DOHH2 (cell line): ENCODE measurements around the gene CARMIL1.
A peak's percentile ranks its signal among the peaks of the same experiment; 100 is the strongest.

Experiments
- H3F3A ChIP-seq: fragments of 200-600 bp; sonication (generic), shearing (Covaris generic); 2 replicates; pipeline ENCODE4 v1.6.0; 2016; ENCODE audit warnings: antibody characterized with exemption, mild to moderate bottlenecking; ENCODE audit not compliant: control insufficient read depth, insufficient read depth
- H3K27ac ChIP-seq: fragments of 200-600 bp; sonication (generic); 2 replicates; pipeline ENCODE4 v1.5.1; 2014; ENCODE audit warnings: low read depth, mild to moderate bottlenecking, low read length, moderate library complexity
- H3K27me3 ChIP-seq: fragments of 200-600 bp; sonication (generic); 2 replicates; pipeline ENCODE4 v1.6.1; 2014; ENCODE audit warnings: mild to moderate bottlenecking, low read length, mixed read lengths; ENCODE audit not compliant: control insufficient read depth
- H3K36me3 ChIP-seq: fragments of 200-600 bp; sonication (generic); 2 replicates; pipeline ENCODE4 v1.6.1; 2014; ENCODE audit warnings: mild to moderate bottlenecking, low read length, moderate library complexity, mixed read lengths; ENCODE audit not compliant: control insufficient read depth
- H3K4me1 ChIP-seq: fragments of 200-600 bp; sonication (generic); 2 replicates; pipeline ENCODE4 v1.6.1; 2014; ENCODE audit warnings: mild to moderate bottlenecking, low read length, mixed read lengths; ENCODE audit not compliant: control insufficient read depth
- H3K4me2 ChIP-seq: fragments of 200-600 bp; sonication (generic); 2 replicates; pipeline ENCODE4 v1.6.0; 2014; ENCODE audit warnings: mild to moderate bottlenecking, low read length, moderate library complexity
- H3K4me3 ChIP-seq: fragments of 200-600 bp; sonication (generic); 2 replicates; pipeline ENCODE4 v1.5.1; 2014; ENCODE audit warnings: mild to moderate bottlenecking, low read length, mixed read lengths
- H3K79me2 ChIP-seq: fragments of 200-600 bp; sonication (generic); 2 replicates; pipeline ENCODE4 v1.6.1; 2014; ENCODE audit warnings: mild to moderate bottlenecking, low read length, mixed read lengths; ENCODE audit not compliant: control insufficient read depth
- H3K9me2 ChIP-seq: fragments of 200-600 bp; sonication (generic); replicated peaks from 2 replicates; pipeline ENCODE4 v1.6.1; 2014; ENCODE audit warnings: mild to moderate bottlenecking, low read length, mixed read lengths; ENCODE audit not compliant: control insufficient read depth
- H3K9me3 ChIP-seq: fragments of 200-600 bp; sonication (generic); 2 replicates; pipeline ENCODE4 v1.6.1; 2014; ENCODE audit warnings: antibody characterized with exemption, low read length, mixed read lengths; ENCODE audit not compliant: control insufficient read depth, insufficient read depth
- H4K20me1 ChIP-seq: fragments of 200-600 bp; sonication (generic); 2 replicates; pipeline ENCODE4 v1.6.0; 2014; ENCODE audit warnings: low read depth, mild to moderate bottlenecking, antibody characterized with exemption, low read length, moderate library complexity; ENCODE audit not compliant: control insufficient read depth, insufficient read depth
- CTCF ChIP-seq: fragments of 200-600 bp; sonication (generic); IDR thresholded peaks from one replicate; pipeline ENCODE4 v1.5.1; 2014; ENCODE audit warnings: antibody characterized with exemption, mild to moderate bottlenecking, low read depth, low read length; ENCODE audit not compliant: poor library complexity, severe bottlenecking
- EZH2phosphoT487 ChIP-seq: fragments of 200-600 bp; sonication (generic); IDR thresholded peaks from 2 replicates; pipeline ENCODE4 v1.6.1; 2017; ENCODE audit warnings: borderline replicate concordance, mild to moderate bottlenecking, antibody characterized with exemption, low read length, moderate library complexity, mixed read lengths

The CARMIL1 gene

GRCh38 chr6:25487012-25487411 lies 207.8 kb downstream of the CARMIL1 start:
- Histone ChIP-seq H3K79me2 (no peaks in the 10 kb centered on the region), H3K4me3 (no peak overlapping the region), H3K9me3 (no peaks in the 10 kb centered on the region), H3K27ac (no peak overlapping the region), H3F3A (no peaks in the 10 kb centered on the region), H3K27me3 (no peaks in the 10 kb centered on the region), H3K4me2 (no peak overlapping the region), H3K9me2 (no peaks in the 10 kb centered on the region), H3K36me3 (no peaks in the 10 kb centered on the region), H3K4me1 (peaks cover 41% of the 10 kb centered on the region), H4K20me1 (no peaks in the 10 kb centered on the region)
- TF ChIP-seq EZH2phosphoT487 (no peak), CTCF (no peak)

- no peak overlapping the region for H3K4me2 ChIP-seq
- no peak overlapping the region for H3K27ac ChIP-seq
- H4K20me1 ChIP-seq: no peaks in the 10 kb centered on the region
- H3K4me1 ChIP-seq: peaks cover 41% of the 10 kb centered on the region
- H3K79me2 ChIP-seq: no peaks in the 10 kb centered on the region
- no peaks in the 10 kb centered on the region for H3K36me3 ChIP-seq
- no peaks in the 10 kb centered on the region for H3K27me3 ChIP-seq
- TF ChIP-seq CTCF: peak; percentile 4
- no peak for TF ChIP-seq EZH2phosphoT487
- H3K9me2 ChIP-seq: no peaks in the 10 kb centered on the region
- H3F3A ChIP-seq: no peaks in the 10 kb centered on the region
- no peak overlapping the region for H3K4me3 ChIP-seq
- H3K9me3 ChIP-seq: no peaks in the 10 kb centered on the region
These were observed 209.0 kb downstream of the CARMIL1 start for GRCh38 chr6:25488156-25488555.

GRCh38 chr6:25489399-25489798 lies 210.2 kb downstream of the CARMIL1 start:
- H3K27me3 ChIP-seq: no peaks in the 10 kb centered on the region
- H3K9me2 ChIP-seq: no peaks in the 10 kb centered on the region
- no peak overlapping the region for H3K4me3 ChIP-seq
- H3K4me1 ChIP-seq: peaks cover 41% of the 10 kb centered on the region
- no peaks in the 10 kb centered on the region for H4K20me1 ChIP-seq
- peak overlapping the region; percentile 41 for H3K4me2 ChIP-seq
- H3K79me2 ChIP-seq: no peaks in the 10 kb centered on the region
- peak overlapping the region; percentile 37 for H3K27ac ChIP-seq
- H3F3A ChIP-seq: no peaks in the 10 kb centered on the region
- TF ChIP-seq EZH2phosphoT487: no peak
- TF ChIP-seq CTCF: no peak
- no peaks in the 10 kb centered on the region for H3K9me3 ChIP-seq
- H3K36me3 ChIP-seq: no peaks in the 10 kb centered on the region
